Fibroblast of the aortic adventitia (primary cell): ENCODE measurements around the gene WDR90. TPM values are rescaled to one million over a fixed set of nuclear protein-coding genes. Genes with fewer than 3 reads are reported as not detected.

ENCODE experiments used
- DNase-seq: peaks from one replicate; pipeline ENCODE4 v3.0.0-alpha.2; 2010; ENCODE audit warnings: low read depth
- H3K4me3 ChIP-seq: 2 replicates; pipeline ENCODE4 v1.5.1; 2011; ENCODE audit warnings: low read depth, mild to moderate bottlenecking, control low read depth, low read length, moderate library complexity
- CTCF ChIP-seq: IDR thresholded peaks from 2 replicates; pipeline ENCODE4 v1.5.1; 2011; ENCODE audit warnings: mild to moderate bottlenecking, low read length, control low read depth, inconsistent platforms; ENCODE audit not compliant: insufficient read depth
- total RNA-seq: library from RNA; depleted of rRNA; stranded (reverse); fragments of >200 nt; gene quantifications from 2 replicates; pipeline ENCODE4 v1.2.3, GENCODE V29; 2012; ENCODE audit warnings: low replicate concordance

Gene WDR90
- total RNA-seq, 1 donor, result 25.0 TPM

- H3K4me3 ChIP-seq, result peak overlapping the region; percentile 73
- DNase-seq, result no peak
- no peak for TF ChIP-seq CTCF
Measured at GRCh38 chr16:682493-683395, 33.6 kb downstream of the WDR90 start.

GRCh38 chr16:683396-684070 is 34.4 kb downstream of the WDR90 start:
- peak overlapping the region; percentile 73 for H3K4me3 ChIP-seq
- no peak for TF ChIP-seq CTCF
- no peak for DNase-seq

- DNase-seq, result peak; percentile 92
- no peak for TF ChIP-seq CTCF
- H3K4me3 ChIP-seq, result peak within 1 kb of the TSS; percentile 73
Measured at GRCh38 chr16:684071-684794, 35.1 kb downstream of the WDR90 start, which contains the start of gene JMJD8. Gene JMJD8 (minus strand): TSS chr16:684334. CDS start chr16:684319, 15 bp downstream.

- H3K4me3 ChIP-seq, result peak overlapping the region; percentile 9
- TF ChIP-seq CTCF, result no peak
- DNase-seq, result no peak
Measured at GRCh38 chr16:684961-685696, 36.0 kb downstream of the WDR90 start.

GRCh38 chr16:685967-686366 is 36.8 kb downstream of the WDR90 start:
- peak; percentile 25 for DNase-seq
- TF ChIP-seq CTCF, result peak; percentile 47

GRCh38 chr16:686459-687260 is 37.5 kb downstream of the WDR90 start:
- no peak overlapping the region for H3K4me3 ChIP-seq
- no peak for DNase-seq
- no peak for TF ChIP-seq CTCF

More at GRCh38 chr16:685967-686366, 36.8 kb downstream of the WDR90 start:
- no peak overlapping the region for H3K4me3 ChIP-seq
